Lower leg skin (tissue), 4 donors: ENCODE measurements around the gene KRTAP12-1. TPM values are rescaled to one million over a fixed set of nuclear protein-coding genes. Genes with fewer than 3 reads are reported as not detected.
A peak's percentile ranks its signal among the peaks of the same experiment; 100 is the strongest.
"Not testable (repeated sequence)": the region's sequence is repeated elsewhere in the genome, so short reads cannot be mapped to it uniquely, and the experiment has no call there.

Experiments
- DNase-seq, 2 donors: peaks; one replicate each; pipeline ENCODE4 v3.0.0-alpha.2; 2019; ENCODE audit warnings: low spot score in 2 of 2
- H3K4me3 ChIP-seq: fragments of 200-600 bp; sonication (generic); 2 replicates; pipeline ENCODE4 v1.5.1; 2017; ENCODE audit warnings: mild to moderate bottlenecking, low read depth; ENCODE audit not compliant: poor library complexity, severe bottlenecking
- POLR2A ChIP-seq, 2 donors: fragments of 450-650 bp; IDR thresholded peaks; one replicate each; pipeline ENCODE4 v1.6.1; 2016 to 2017; ENCODE audit warnings: antibody characterized with exemption in 2 of 2, mild to moderate bottlenecking in 1 of 2, moderate library complexity in 1 of 2
- WGBS, 2 donors: methylation state at CpG; one replicate each; pipeline ENCODE4 v1.1.5; 2018; 5-methylcytosine and 5-hydroxymethylcytosine counted together
- intact Hi-C: fragments of 100-400 bp; cut with DNase I; formaldehyde crosslinking; loops from one replicate; pipeline ENCODE4 v1.15.0; 2023; ENCODE audit warnings: low total_unique reads
- total RNA-seq, 4 donors: library from RNA; depleted of rRNA; stranded (reverse); fragments of >200 nt; gene quantifications; one replicate each; pipeline ENCODE4 v1.1.0, GENCODE V29; 2016
- TF ChIP-seq, protein P1 (sequence below), 3 donors: fragments of 450-650 bp; IDR thresholded peaks; one replicate each; pipeline ENCODE4 v1.5.1; 2016; ENCODE audit warnings: antibody characterized with exemption in 3 of 3, mild to moderate bottlenecking in 3 of 3, moderate library complexity in 2 of 3

Gene KRTAP12-1
- total RNA-seq, 4 donors from 2014 or later = 12.3 TPM; not detected in 3

DNA sequence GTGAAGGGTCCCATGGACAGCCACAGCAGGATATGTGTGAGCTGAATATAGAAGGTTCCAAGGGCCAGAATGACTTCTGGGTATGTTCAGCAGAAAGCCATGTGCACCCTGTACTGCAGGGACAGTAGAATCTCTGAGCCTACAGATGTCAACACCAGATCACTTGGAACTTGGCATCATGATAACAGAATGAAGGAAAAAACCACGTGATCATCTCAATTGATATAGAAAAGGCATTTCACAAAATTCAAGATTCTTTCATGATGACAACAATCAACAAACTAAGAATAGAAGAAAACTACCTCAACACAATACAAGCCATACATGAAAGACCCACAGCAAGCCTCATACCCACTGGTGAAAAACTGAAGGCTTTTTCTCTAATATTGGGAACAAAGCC is 14.4 kb downstream of the KRTAP12-1 start:
- H3K4me3 ChIP-seq = no peak overlapping the region
- TF ChIP-seq POLR2A (IDR thresholded peaks at IDR 0.05) = no peak
- TF ChIP-seq, protein P1, sequence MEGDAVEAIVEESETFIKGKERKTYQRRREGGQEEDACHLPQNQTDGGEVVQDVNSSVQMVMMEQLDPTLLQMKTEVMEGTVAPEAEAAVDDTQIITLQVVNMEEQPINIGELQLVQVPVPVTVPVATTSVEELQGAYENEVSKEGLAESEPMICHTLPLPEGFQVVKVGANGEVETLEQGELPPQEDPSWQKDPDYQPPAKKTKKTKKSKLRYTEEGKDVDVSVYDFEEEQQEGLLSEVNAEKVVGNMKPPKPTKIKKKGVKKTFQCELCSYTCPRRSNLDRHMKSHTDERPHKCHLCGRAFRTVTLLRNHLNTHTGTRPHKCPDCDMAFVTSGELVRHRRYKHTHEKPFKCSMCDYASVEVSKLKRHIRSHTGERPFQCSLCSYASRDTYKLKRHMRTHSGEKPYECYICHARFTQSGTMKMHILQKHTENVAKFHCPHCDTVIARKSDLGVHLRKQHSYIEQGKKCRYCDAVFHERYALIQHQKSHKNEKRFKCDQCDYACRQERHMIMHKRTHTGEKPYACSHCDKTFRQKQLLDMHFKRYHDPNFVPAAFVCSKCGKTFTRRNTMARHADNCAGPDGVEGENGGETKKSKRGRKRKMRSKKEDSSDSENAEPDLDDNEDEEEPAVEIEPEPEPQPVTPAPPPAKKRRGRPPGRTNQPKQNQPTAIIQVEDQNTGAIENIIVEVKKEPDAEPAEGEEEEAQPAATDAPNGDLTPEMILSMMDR (IDR thresholded peaks at IDR 0.05) = no peak
- intact Hi-C loops = no loop called here
- 67 to 72% methylated on average over 1 of the region's 1 CpG for WGBS, 2 donors
- no peak for DNase-seq

DNA sequence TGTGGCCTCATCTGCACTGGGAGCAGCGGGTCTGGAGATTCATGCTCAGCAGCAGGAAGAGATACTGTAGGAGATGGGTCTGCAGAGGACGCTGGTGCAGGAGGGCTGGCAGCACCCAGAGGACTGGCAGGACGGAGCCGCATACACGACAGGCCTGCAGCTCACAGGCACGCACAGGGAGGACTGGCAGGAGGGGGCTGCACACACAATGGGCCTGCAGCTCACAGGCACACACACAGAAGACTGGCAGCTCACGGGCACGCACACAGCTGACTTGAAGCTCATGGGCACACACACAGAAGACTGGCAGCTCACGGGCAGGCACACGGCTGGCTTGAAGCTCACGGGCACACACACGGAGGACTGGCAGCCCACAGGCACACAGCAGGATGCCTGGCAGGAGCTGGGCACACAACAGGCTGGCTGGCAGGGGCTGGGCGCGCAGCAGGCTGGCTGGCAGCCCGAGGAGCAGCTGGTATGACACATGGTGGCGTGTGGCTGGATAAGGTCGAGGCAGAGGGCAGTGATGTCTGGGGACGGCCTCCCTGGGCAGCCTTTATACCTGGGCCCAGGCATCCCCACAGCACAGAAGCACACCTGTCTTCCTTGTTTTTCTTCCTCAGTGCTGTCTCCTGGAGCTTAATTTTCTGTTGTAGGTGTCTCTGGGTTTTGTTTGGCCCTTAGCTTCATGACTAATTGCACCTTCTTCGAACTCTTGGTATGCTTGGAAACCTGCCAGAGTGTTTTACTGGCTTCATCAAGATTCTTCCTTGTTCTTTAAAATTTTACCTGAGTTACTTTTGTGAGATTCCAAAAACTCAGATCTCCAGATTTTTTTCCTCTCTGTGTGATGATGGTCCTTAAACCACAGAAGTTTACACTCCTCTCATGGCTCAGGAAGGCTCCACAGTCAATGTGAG is 15.3 kb downstream of the KRTAP12-1 start, which contains the start of gene KRTAP12-2:
Gene KRTAP12-2, minus strand, starts transcription at position 527 of the 920 bp plus-strand sequence. Its CDS starts 41 bp downstream, at position 486.
- DNase-seq = peak in 1 of 2 donors; percentile 60
- 49 to 64% methylated on average over 14 of the region's 19 CpGs for WGBS, 2 donors
- no peak for TF ChIP-seq POLR2A (IDR thresholded peaks at IDR 0.05)
- TF ChIP-seq, protein P1 (IDR thresholded peaks at IDR 0.05) = no peak

DNA sequence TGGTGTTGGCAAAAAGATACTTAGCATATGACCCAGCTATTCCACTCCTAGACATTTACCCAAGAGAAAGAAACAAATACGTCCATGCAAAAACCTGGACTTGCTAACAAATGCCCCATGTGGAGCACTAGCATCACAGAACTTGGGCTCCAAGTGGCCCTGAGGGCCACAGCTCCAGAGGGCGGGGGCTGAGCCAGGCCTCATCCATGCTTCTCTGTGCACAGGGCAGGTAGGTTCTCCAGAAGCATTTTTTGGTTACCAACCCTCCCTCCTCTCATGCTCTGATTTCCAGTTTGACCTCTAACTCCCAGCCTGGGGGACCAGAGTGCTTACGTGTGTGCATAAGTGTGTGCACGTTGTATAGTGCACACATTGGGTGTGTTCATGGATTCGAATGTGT is 17.3 kb downstream of the KRTAP12-1 start:
- WGBS, 2 donors = 81 to 89% methylated on average over 5 of the region's 5 CpGs
- intact Hi-C loops = no loop called here
- TF ChIP-seq POLR2A (IDR thresholded peaks at IDR 0.05) = no peak
- TF ChIP-seq, protein P1 (IDR thresholded peaks at IDR 0.05) = no peak
- DNase-seq = peak in 1 of 2 donors; percentile 60
- H3K4me3 ChIP-seq = no peak overlapping the region

More for the DNA sequence above, 15.3 kb downstream of the KRTAP12-1 start, which contains the start of gene KRTAP12-2:
- H3K4me3 ChIP-seq = no peak within 1 kb of the TSS
- intact Hi-C loops = no loop called here

DNA sequence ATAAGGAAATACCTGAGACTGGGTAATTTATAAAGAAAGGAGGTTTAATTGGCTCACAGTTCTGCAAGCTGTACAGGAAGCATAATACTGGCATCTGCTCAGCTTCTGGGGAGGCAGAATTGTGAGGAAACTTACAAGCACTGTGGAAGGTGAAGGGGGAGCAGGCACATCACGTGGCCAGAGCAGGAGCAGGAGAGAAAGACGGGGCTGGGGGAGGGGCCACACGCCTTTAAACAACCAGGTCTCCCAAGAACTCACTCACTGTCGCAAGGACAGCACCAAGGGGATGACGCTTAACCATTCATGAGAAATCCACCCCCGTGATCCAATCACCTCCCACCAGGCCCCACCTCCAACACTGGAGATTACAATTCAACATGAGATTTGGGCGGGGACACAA is 20.4 kb downstream of the KRTAP12-1 start:
- 73 to 76% methylated on average over 7 of the region's 7 CpGs for WGBS, 2 donors

DNA sequence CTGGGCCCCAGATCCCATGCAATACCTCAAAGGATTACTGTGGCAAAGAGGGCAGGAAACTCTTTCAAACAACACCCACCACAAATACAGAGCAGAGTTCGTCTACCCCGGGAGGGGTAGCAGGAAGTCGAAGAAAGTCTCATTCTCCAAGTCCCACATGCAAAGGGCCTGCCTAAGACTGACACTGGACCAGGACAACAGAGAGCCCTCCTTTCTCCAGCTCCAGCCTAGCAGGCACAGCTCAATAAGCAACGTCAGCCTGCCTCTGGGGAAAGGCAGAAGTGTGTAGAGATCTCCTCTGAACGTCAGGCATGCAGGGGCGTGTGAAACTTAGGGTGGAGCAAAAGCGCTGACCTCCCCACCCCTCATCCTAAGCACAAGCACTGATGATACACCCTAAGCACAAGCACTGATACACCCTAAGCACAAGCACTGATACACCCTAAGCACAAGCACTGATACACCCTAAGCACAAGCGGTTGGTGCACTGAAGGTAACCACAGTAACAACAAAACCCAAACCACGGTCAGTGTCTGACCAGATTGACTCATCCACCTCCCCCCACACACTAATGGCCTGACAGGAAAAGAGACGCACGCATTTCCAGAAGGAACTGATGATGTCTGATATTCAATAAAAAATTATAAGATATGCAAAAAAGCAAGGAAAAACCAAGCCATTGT is 22.9 kb downstream of the KRTAP12-1 start:
- WGBS, 2 donors = 45 to 54% methylated on average over 11 of the region's 11 CpGs
- DNase-seq = peak in 1 of 2 donors; percentile 15
- TF ChIP-seq, protein P1 (IDR thresholded peaks at IDR 0.05) = no peak
- TF ChIP-seq POLR2A (IDR thresholded peaks at IDR 0.05) = no peak
- no peak overlapping the region for H3K4me3 ChIP-seq
- intact Hi-C loops = no loop called here

More for the DNA sequence above, 20.4 kb downstream of the KRTAP12-1 start:
- intact Hi-C loops, H3K4me3 ChIP-seq: not testable (repeated sequence)
- peak in 1 of 2 donors; percentile 9 for DNase-seq

DNA sequence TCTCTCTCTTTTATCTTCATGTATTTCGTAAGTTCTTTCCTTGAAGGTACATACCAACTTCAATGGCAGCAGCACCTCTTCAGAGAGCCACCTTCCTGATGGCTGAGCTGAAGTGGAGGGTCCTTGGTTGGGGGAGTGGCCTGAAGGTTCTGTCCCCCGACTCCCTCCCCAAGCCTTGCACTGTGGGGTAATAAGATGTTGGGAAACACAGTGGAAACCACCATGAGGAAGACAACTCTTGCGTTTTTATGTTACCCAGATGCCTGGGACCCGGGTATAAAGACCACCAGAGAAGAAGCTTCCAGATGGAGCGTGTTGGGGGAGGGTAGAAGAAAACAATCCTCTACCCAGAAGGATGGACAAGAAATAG is 23.4 kb downstream of the KRTAP12-1 start:
- peak in 1 of 2 donors; percentile 42 for DNase-seq
- TF ChIP-seq, protein P1 (IDR thresholded peaks at IDR 0.05) = no peak
- TF ChIP-seq POLR2A (IDR thresholded peaks at IDR 0.05) = no peak
- H3K4me3 ChIP-seq = no peak overlapping the region
- 84 to 88% methylated on average over 5 of the region's 5 CpGs for WGBS, 2 donors
- intact Hi-C loops = no loop called here
